Fibroblast of lung (primary cell): ENCODE measurements around the gene RANBP3.

Source experiments
- CTCF ChIP-seq, 2 donors: IDR thresholded peaks in 1 of 2; conservative IDR thresholded peaks in 1 of 2; 1 replicate in 1 of 2; 2 replicates in 1 of 2; pipeline ENCODE4 v1.5.1; 2011 to 2012; ENCODE audit warnings: low read length in 2 of 2, control low read depth in 1 of 2, inconsistent platforms in 1 of 2, low read depth in 1 of 2, mild to moderate bottlenecking in 1 of 2
- EZH2 ChIP-seq: IDR thresholded peaks from 2 replicates; pipeline ENCODE4 v1.5.1; 2012; ENCODE audit warnings: low read length, control low read depth, mild to moderate bottlenecking; ENCODE audit errors: missing control alignments

GRCh38 chr19:5966215-5966614 is 11.7 kb downstream of the RANBP3 start:
- TF ChIP-seq CTCF (conservative IDR thresholded peaks at IDR 0.05 in 1 of 2, IDR thresholded peaks at IDR 0.05 in 1 of 2; ENCODE audit: low read depth in 1 of 2, low read length in 2 of 2) (no peak), EZH2 (no peak)
